GM19025 (cell line): ENCODE measurements around the gene HS3ST3B1.

ENCODE experiments used
- ATAC-seq: cut with Tn5 transposase; IDR thresholded peaks from one replicate; pipeline ENCODE4 v1.9.1; 2021; ENCODE audit warnings: mild to moderate bottlenecking, low read depth, moderate library complexity; ENCODE audit not compliant: unreplicated experiment

HS3ST3B1 gene

DNA sequence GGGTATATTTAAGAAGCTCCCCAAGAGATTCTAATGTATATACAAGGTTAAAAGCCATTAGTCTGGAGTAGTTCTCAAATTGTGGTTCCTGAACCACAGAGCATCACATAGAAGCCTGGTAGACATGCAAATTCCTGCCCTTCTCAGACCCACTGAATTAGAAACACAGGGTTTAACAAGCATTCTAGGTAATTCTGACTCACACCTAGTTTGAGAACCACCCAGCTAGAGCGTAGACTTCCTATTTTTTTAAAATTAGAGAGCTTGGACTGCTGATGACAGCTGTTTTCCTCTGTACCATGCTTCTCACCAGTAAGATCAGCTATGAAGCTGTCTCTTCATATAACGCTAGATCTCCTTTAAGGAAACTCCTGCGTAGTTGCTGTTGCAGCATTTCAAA, 50.6 kb downstream of the HS3ST3B1 start:
- ATAC-seq: no peak

DNA sequence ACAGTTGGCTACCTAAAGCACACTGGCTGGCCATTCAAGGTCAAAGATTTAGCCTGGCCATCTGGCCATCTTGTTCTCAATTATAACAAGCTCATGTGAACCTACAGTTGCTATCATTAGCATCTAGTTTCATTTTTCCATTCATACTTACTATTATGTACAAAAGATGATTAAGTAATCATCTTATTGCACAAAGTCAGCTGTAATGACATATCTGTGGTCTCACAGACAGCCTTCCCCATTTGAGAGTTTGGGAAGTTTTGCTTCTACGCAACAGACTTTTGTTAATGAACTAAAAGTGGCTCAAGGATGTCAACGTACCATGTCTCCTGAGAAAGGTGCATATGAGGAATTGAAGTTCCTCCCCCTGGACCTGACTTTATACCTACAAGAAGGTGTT, 51.3 kb downstream of the HS3ST3B1 start:
- no peak for ATAC-seq

DNA sequence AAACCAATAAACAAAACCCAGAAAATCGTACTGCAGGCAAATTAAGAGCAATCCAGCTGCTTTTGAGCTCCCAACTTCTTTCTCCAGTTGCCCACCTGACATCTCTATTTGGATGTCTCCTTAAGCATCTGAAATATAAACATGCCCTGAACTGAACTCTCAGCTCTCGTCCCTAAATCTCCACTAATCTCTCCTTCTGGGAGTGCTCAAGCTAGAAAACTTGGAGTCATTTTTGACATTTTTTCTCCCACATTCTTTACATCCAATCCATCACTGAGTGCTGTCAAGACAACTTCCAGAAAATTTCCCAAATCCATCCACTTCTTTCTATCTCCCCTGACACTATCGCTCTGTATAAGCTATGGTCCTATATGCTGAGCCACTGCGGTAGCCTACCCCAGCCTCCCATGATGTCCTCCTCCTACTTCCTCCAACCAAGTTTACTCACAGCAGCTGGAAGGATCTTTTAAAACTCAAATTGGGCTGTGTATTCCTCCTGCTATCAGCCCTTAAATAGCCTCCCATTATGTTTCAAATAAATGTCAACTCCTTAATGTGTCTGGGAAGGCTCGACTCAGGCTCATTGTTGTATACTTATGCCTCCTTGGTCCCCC, 53.1 kb downstream of the HS3ST3B1 start:
- ATAC-seq: no peak

DNA sequence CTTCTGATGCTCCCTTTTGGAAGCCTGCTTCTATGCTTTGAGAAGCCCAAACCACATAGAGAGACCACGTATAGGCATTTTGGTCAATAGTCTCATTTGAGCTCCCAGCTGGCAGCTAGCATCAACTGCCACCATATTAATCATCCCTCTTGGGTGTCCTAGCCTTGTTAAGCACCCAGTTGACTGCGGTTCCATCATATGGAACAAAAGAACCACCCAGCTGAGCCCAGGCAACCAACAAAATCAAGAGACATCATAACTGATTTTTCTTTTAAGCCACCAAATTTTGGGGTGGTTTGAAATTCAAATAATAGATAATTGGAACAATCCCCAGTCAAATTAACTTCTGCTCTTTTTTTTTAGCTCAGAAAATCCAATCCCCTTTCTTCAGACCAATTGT, 53.9 kb downstream of the HS3ST3B1 start:
- ATAC-seq: no peak

DNA sequence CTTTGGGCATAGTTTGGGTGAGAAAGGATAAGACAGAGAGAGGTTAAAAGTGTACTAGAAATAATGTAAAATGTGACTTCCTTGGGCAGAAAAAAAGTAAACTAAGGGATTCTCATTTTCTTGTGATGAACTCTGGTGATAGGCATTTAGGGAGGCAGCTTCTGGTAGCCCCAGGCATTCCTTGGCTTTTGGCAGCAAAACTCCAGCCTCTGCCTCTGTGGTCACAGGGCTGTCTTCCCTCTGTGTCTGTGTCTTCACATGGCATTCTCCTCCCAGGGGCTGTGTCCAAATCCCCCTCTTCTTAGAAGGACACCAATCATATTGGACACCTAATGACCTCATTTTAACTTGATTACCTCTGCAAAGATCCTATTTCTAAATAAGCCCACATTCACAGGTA, 54.7 kb downstream of the HS3ST3B1 start:
- no peak for ATAC-seq

DNA sequence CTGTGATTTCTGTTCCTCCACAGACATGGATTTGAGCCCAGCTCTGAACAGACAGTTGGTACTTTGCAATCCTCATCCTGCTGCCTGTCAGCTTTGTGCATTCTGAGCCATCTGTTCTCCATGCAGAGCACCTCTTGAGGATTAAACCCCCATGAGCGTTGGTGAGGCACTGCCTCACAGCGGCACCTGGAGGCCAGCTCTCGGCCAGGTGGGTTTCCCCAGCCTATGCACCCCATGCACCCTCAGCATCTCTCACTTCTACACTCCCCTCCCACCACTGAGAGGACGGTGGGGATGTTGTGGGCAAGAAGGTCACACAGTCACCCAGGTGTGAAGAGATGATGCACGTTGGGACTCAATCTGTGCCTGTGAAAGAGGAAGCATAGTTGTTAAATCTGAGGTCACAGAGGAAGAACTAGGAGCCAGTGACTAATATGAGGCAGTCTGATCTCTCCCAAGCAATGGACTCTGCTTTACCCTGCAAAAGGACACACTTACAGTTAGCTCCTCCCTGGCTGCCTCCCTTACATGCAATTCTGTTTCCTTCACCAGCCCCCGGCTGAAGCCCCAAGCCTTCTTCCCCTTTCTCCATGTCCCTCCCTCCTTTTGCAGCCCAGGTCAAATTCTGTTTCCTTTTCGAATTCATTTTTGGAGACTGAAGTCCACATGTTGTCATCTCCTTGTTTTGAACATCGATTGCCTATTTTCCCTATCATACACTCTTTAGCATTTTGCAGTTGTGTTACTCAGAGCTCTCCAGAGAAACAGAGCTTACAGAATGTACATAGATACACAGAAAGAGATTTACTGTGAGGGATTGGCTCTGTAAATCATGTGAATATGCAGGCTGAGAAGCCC, 58.5 kb downstream of the HS3ST3B1 start:
- ATAC-seq: peak; percentile 67

DNA sequence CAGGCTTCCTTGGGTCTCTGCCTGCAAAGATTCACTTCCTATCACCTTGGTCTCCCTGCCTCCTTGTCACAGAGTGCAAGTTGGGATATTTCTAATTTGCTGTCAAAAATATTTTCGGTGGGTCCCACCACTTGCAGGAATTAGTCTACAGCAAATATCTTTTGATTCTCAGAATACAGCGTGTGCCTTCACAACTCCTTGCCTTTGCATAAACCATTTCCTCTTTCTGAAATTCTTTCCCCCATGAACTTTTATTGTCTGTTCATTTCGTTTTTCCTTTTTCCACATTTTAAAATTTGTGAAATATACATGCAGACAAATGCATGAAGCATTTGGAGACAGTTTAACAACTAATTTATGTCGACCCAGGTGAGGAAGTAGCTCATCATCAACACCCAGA, 60.0 kb downstream of the HS3ST3B1 start:
- ATAC-seq: no peak

DNA sequence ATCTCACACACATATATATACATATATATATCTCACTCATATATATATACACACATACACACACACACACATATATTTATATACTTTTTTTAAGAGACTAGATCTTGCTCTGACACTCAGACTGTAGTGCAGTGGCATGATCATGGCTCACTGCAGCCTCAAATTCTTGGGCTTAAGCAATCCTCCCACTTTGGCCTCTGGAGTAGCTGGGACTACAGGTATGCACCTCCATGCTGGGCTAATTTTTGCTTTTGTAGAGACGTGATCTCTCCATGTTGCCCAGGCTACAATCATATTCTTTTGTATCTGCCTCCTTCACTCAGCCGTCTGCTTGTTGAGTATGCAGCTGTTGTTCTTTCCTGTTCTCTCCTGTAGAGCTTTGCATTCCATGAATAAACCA, 60.6 kb downstream of the HS3ST3B1 start:
- ATAC-seq: no peak

DNA sequence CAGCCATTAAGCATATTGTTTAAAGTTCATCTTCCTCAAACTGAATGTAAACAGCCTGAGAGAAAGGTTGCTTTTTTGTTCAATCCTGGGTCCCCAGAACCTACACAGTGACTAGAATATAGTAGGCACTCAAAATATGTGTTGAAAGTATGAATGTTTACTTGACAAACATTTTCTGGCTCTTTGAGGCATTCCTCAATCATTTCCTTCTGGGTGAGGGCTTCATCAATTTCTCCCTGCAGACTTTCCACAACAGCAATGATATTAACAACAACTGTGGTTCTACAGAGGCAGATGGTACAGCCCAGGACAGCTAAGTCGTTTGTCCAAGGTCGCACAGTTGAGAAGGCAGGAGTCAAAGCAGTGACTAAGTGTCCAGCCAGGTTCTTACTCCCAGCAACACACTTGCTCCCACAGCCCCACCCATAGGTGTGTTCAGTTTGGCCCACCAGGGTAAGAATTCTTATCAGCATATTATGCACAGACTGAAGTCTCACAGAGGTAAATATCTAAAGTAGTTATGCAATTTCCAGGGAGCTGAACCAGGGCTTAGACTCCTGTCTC, 61.1 kb downstream of the HS3ST3B1 start:
- ATAC-seq: no peak

DNA sequence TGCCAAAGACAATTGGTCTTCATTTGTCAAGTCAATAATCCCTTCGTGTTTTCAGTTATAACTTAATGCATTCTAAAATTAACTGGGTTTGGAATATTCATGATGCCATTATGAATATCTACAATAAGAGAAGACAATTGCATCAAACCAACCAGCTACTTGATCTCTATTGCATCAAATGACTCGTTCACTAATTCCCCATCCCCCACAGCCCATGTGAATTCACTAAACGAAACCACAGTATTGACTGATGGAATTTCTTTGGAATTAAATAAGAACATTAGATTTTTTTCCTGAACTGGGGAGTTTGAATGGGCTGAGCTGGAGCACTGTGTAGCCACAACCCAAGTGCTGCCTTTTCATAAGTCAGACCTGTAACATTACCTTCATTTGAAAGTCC, 65.3 kb downstream of the HS3ST3B1 start:
- no peak for ATAC-seq

DNA sequence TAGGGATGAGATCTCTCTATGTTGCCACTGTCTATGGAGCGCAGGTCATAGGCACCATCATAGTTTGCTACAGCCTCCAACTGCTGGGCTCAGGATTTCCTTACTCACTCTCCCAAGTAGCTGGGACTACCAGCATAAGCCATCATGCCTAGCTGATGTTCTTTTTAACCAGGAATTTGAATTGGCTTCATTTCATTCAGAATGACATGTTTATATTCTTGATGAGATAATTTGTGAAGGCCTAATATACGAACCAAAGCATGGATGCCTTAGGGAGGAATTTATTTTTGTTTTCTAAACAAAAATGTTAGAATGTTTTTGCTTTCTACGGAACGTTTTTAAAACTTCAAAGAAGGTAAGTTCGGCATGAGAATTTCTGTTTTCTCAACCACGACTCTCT, 71.6 kb downstream of the HS3ST3B1 start:
- no peak for ATAC-seq

DNA sequence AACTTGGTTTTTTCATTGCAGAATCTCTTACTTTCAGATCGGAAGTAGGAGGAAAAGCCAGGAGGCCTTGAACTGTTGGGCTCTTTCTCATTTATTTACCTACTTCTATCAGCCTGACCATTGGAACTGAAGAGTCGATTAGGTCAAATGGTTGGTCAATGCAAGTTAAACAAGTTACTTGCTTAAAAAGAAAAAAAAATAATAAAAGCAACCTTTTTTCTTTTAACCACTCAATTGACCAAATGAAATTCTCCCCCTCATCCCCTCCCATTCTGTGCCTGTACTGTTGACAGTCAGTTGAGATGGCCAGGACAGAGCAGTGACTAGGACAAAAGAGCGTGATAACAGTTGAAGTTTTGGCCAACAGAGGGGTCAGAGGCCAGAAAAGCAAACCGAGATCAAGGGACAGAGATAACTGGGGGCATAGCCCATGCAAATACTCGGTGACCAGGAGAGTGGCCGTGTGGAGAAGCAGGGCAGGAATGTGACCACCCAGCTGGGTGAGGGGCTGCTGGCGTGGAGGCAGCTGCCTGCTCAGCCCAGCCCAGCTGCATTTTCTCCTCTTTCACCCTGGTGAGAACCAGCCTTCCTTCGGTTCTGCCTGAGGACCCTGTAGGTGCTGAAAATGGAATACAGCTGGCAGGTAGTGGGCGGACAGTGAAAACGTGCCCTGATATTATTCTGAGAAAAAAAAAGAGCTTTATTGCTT, 72.2 kb downstream of the HS3ST3B1 start:
- no peak for ATAC-seq

DNA sequence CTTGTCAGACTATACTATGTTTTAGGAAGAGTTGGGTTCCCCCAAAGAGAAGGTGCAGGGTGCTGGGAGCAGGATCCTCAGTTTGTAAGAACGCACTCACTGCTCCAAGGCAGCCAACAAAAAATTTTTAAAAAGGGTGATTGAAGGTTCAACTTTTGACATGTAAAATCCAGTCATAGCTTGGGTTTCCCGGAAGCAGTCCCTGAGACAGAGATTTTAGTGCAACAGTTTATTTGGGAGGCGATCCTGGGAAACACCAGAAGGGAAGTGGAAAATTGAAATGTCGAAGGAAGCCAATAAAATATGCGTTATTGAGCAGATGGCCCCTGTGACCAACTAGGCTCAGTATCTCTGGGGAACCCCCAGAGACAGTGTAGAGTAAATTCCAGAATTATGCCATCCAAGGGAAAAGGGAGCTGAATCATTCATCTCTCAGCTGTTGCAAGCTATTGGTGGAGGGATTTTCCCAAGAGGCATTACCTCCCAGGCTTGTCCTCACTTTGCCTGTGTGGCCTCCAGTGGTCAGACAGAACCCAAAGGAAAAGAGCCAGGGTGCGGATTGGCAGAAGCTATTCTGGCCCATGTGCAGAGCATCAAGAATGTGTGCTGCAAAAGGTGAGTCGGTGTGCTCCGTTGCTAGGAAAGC, 72.9 kb downstream of the HS3ST3B1 start:
- ATAC-seq: no peak

DNA sequence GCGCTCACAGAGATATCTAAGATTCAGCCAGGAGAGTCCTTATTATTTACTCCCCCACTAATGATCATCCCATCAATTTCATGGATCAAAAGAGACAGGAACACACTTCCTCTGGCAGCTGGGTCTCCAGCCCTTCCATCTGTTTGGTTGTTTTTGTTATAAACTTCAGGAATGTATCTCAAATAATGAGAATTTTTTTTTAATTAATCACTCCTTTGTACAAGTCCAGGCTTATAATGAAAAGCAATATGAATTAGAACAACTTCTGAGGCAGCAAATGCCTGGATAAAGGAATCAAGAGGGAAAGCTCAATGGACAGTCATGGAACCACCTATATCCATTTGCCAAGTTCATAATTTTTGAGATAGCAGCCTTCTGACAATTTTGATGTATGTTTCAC, 73.4 kb downstream of the HS3ST3B1 start:
- no peak for ATAC-seq

DNA sequence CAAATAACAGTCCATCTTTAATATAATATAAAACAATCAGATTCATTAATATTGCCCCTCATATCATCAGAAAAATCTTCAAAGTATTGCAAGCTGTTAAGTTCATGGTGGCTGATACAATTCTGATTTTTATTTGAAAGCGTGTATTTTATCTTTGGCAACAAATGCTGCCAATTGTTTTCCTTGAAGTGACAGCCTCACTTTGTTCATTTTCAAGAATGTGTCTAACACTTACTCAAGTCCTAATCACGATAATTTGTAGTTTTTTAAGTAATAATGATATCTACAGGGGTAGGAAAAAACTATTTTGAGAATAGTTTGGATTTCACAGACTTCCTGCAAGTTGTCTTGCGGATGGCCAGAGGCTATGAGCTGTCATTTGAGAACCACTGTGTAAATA, 75.8 kb downstream of the HS3ST3B1 start:
- no peak for ATAC-seq

DNA sequence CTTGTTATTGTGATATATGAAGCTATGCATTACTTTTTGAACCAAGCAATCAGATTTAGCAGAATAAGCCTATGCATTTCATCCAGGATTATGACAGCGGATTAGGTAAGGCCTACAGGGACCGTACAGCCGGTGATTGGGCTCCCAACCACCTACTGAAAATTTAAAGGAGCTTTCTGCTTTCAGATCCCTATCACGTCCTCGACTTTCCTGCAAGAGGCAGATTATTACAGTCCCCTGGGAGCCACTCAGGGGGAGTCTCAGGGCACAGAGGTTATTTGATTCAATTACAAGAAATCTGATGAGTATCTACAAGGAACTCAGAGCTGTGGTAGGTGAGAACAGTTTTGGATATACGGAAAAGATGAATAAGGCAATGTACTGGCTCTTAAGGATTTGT, 80.7 kb downstream of the HS3ST3B1 start:
- no peak for ATAC-seq

DNA sequence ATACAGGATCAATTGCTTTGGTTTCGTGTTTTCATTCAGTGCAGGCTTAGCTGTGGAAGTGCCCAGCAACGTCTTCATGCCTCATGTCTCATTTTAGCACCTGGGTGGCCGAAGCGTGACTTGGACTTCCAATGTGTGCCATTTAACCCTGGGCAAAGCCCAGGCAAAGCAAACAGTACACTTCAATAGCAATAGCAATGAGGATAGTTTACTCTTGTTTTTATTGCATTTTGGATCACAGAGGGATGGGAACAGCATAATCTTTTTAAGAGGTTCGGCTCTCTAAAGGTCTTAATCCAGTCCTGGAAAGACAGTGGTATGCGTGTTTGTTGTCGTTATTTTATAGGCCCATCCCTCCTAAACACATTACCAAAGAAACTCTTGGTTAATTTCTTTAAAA, 86.2 kb downstream of the HS3ST3B1 start:
- ATAC-seq: no peak

DNA sequence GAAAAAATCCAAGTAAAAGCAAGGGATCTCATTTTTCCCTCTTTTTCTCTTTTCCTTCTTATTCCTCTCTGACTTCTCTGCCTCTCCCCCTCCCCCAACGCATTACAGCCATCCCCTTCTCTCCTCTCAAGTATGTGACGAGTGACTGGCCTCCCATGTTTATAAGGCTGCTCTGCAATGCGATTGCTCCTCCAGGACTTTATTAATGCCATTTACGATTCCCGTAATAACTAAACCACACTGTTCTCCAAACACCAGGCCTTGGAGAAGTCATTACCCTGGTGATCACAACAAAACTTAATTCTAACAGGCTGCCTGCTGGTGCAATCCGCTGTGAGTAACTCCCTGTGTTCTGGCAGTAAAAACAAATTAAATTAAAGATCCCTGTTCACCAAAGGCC, 88.8 kb downstream of the HS3ST3B1 start:
- ATAC-seq: no peak

DNA sequence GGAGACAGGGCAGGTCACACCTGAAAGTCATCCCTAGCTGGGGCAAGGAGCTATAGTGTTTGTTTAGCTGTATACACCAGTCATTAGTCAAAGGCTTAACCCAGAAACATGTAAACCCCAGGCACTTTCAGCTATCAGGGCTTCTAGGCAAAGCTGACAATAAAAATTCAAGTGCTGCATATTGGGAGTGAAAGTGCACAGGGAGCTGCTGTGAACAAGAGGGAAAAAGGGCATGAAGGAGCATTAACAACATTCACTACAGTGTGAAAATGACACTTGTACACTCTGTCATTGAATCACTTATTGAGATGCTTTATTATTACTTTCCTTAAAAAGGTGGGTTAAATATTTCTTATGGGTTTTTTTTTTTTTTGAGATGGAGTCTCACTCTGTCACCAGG, 92.8 kb downstream of the HS3ST3B1 start:
- no peak for ATAC-seq

DNA sequence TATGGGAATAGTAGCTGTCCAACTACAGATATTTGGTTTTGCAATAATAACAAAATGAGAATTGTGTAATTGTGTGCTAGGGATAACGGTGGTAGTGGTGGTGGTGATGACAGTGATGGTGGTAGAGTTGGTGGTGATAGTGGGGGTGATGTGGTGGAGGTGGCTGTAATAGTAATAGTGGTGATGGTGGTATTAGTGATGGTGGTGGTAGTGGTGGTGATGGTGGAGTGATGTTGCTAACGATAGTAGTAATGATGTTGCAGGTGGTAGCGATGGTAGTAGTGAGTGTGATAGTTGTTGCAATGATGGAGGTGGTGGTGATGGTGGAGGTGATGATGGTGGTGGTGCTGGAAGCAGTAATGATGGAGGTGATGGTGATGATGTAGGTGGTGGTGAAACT, 94.4 kb downstream of the HS3ST3B1 start:
- ATAC-seq: no peak

DNA sequence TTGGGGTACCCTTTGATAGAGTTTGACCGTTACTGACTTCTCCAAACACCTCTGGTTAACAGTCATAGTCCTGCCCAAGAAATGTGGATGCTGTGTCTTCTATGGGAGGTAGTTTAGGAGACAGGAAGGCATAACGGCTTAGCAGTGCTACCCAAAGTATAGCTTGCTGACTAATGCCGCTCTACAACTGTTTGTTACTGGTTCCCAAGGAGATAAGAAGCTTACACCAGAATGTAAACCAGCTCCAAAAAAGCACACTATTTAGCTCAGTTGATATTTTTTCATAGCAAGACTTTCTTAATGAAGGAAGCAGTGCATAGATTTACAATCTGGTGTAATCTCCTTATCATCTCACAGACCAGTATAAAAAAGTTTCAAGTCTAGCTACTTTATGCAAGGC, 95.7 kb downstream of the HS3ST3B1 start:
- ATAC-seq: no peak
